ENCODE data around the gene LCK. TPM values are rescaled to one million over a fixed set of nuclear protein-coding genes. Genes with fewer than 3 reads are reported as not detected.

LCK gene
- total and polyA plus RNA-seq, 9 of the 15 experiments (the other 6 are each of a cell fraction or from before 2014, with no cell fraction given), result 0.04 to 0.47 (median 0.13) TPM; not detected in 6

GRCh38 chr1:32234792-32235191 lies 16.3 kb upstream of the LCK start:
- H3K9me3 ChIP-seq (replicated peaks; ENCODE audit: control insufficient read depth, insufficient read depth, low read depth, low read length), result no peaks in the 10 kb centered on the region
- no peak overlapping the region; the same call in 1 of the 2 replicates for H2AFZ ChIP-seq (ENCODE audit: low read depth, low read length)
- in situ Hi-C loops (cut with MboI), result no loop called here
- CTCF ChIA-PET (ENCODE audit: low intra/inter-chr PET ratio), result interaction anchor here (0.7 kb wide), 1 partner anchor 468 kb away, joined by 7 read pairs; no protein-coding TSS in a partner anchor
- H3K4me2 ChIP-seq (ENCODE audit: insufficient read depth, low read length), result no peak overlapping the region
- H3K4me3 ChIP-seq, result no peak overlapping the region
- no peaks in the 10 kb centered on the region for H3K79me2 ChIP-seq (ENCODE audit: control insufficient read depth, insufficient read depth, low read length)
- FAIRE-seq (no peak), DNase-seq (ENCODE audit: extremely low read depth in 1 of 4, low spot score in 3 of 4) (no peak), ATAC-seq (no peak; the same call in 2 of the 3 replicates)
- H4K20me1 ChIP-seq (replicated peaks; ENCODE audit: control insufficient read depth, insufficient read depth, low read length), result no peaks in the 10 kb centered on the region
- H3K27ac ChIP-seq (ENCODE audit: extremely low read depth, low read depth, low read length), result no peak overlapping the region; the same call in 2 of the 3 replicates
- no TSS peak for BruUV-seq (replicated peaks)
- WGBS (ENCODE audit: insufficient coverage, low coverage, missing lambda C conversion rate), result 86% methylated on average over 7 of the region's 7 CpGs
- POLR2A ChIA-PET, result interaction anchor here (0.6 to 3.9 kb wide), 11 partner anchors 9 to 165 kb away, joined by 3 to 40 read pairs (median 3); partner anchors contain the start of gene IQCC
- H3K9ac ChIP-seq (ENCODE audit: insufficient read depth in 1 of 2, low read depth in 2 of 2, low read length in 2 of 2), result peak overlapping the region in 1 of 2 experiments; percentile 67; a peak in 2 of 4 replicates
- TF ChIP-seq MAFK (IDR thresholded peaks at IDR 0.05; ENCODE audit: low read length), result peak; percentile 9; the same call in 1 of the 2 replicates
- no peak for TF ChIP-seq ZNF407 (IDR thresholded peaks at IDR 0.05; ENCODE audit: low read depth)
- 0 out of 4 replicates have a peak, but pooled peaks of 1 of the 2 experiments have one; percentile 7 for TF ChIP-seq RAD21 (CRISPR knock-in tag; conservative IDR thresholded peaks at IDR 0.05 in 1 of 2, IDR thresholded peaks at IDR 0.05 in 1 of 2)
- no peak for TF ChIP-seq GTF2B (IDR thresholded peaks at IDR 0.05; ENCODE audit: extremely low read depth, insufficient read length)
- no peak for TF ChIP-seq NKRF (IDR thresholded peaks at IDR 0.05; ENCODE audit: borderline replicate concordance)
- TF ChIP-seq SRSF3 (IDR thresholded peaks at IDR 0.05; ENCODE audit: insufficient read depth, low read length), result no peak
- H3K27me3 ChIP-seq (ENCODE audit: control insufficient read depth in 2 of 2, insufficient read depth in 2 of 2, low read length in 2 of 2), result no peaks in the 10 kb centered on the region
- peaks cover 4% of the 10 kb centered on the region for H3K9me1 ChIP-seq (ENCODE audit: control insufficient read depth, insufficient read depth, low read length)
- intact Hi-C loops (cut with micrococcal nuclease), result no loop called here
- peaks cover 29% of the 10 kb centered on the region for H3K36me3 ChIP-seq (ENCODE audit: control insufficient read depth, insufficient read depth, low read length)
- H3K4me1 ChIP-seq (replicated peaks in 1 of 2; ENCODE audit: control insufficient read depth in 2 of 2, insufficient read depth in 2 of 2, low read length in 2 of 2), result peaks cover 17 to 19% of the 10 kb centered on the region in 2 experiments; a peak in 4 of 5 replicates

All from K562 (cell line).